PFSK-1 (cell line): ENCODE data around the gene MIER1.

ENCODE experiments used
- FOXP2 ChIP-seq: optimal IDR thresholded peaks from 2 replicates; pipeline ENCODE3; 2011; ENCODE audit warnings: borderline replicate concordance, control low read depth, inconsistent platforms; ENCODE audit not compliant: insufficient read depth; ENCODE audit errors: extremely low read length, extremely low read depth
- POLR2AphosphoS5 ChIP-seq: IDR thresholded peaks from 2 replicates; pipeline ENCODE4 v1.6.1; 2012; ENCODE audit warnings: low read depth, mild to moderate bottlenecking, control low read depth, low read length, moderate library complexity
- REST ChIP-seq, 2 experiments: IDR thresholded peaks; 2 replicates each; pipeline versions ENCODE4 v1.6.1 to v1.8.0; 2011 to 2012; ENCODE audit warnings: low read depth in 2 of 2, low read length in 2 of 2, control low read depth in 1 of 2, inconsistent platforms in 1 of 2, mild to moderate bottlenecking in 1 of 2, moderate library complexity in 1 of 2; ENCODE audit not compliant: insufficient read depth in 1 of 2
- SIN3A ChIP-seq: IDR thresholded peaks from 2 replicates; pipeline ENCODE4 v1.6.1; 2012; ENCODE audit warnings: mild to moderate bottlenecking, low read length, moderate library complexity, borderline replicate concordance; ENCODE audit not compliant: insufficient read depth
- TAF1 ChIP-seq: IDR thresholded peaks from 2 replicates; pipeline ENCODE4 v1.6.1; 2012; ENCODE audit warnings: low read length, control low read depth, borderline replicate concordance; ENCODE audit not compliant: insufficient read depth

The MIER1 gene

GRCh38 chr1:67001682-67002425 is 77.1 kb downstream of the MIER1 start:
- TF ChIP-seq SIN3A (no peak), TAF1 (no peak), REST (IDR thresholded peaks at IDR 0.05; ENCODE audit: insufficient read depth in 1 of 2, low read depth in 2 of 2, low read length in 2 of 2) (no peak), POLR2AphosphoS5 (no peak), FOXP2 (no peak)

GRCh38 chr1:67004176-67004575 is 79.4 kb downstream of the MIER1 start:
- TF ChIP-seq REST (IDR thresholded peaks at IDR 0.05; ENCODE audit: insufficient read depth in 1 of 2, low read depth in 2 of 2, low read length in 2 of 2) (no peak), POLR2AphosphoS5 (no peak), SIN3A (no peak), FOXP2 (no peak), TAF1 (no peak)

- TF ChIP-seq POLR2AphosphoS5: no peak
- no peak for TF ChIP-seq SIN3A
- TF ChIP-seq TAF1: no peak
- no peak for TF ChIP-seq REST (IDR thresholded peaks at IDR 0.05; ENCODE audit: insufficient read depth in 1 of 2, low read depth in 2 of 2, low read length in 2 of 2)
- no peak for TF ChIP-seq FOXP2
Observed at GRCh38 chr1:67005068-67005467, 80.3 kb downstream of the MIER1 start.

- TF ChIP-seq TAF1 (no peak), SIN3A (no peak), FOXP2 (no peak), REST (IDR thresholded peaks at IDR 0.05; ENCODE audit: insufficient read depth in 1 of 2, low read depth in 2 of 2, low read length in 2 of 2) (no peak), POLR2AphosphoS5 (no peak)
Observed at GRCh38 chr1:67009792-67010191, 85.0 kb downstream of the MIER1 start.

GRCh38 chr1:67013573-67013972 is 88.8 kb downstream of the MIER1 start:
- TF ChIP-seq REST (IDR thresholded peaks at IDR 0.05; ENCODE audit: insufficient read depth in 1 of 2, low read depth in 2 of 2, low read length in 2 of 2) (no peak), FOXP2 (no peak), TAF1 (no peak), POLR2AphosphoS5 (no peak), SIN3A (no peak)
